Heart right ventricle (tissue), 16 donors: ENCODE results near the gene MEF2D. TPM values are rescaled to one million over a fixed set of nuclear protein-coding genes. Genes with fewer than 3 reads are reported as not detected.

Experiments
- ATAC-seq, 8 donors: fragments of 200-7000 bp; cut with Tn5 transposase; one replicate each; pipeline ENCODE4 v1.9.1; 2020; ENCODE audit warnings: mild to moderate bottlenecking in 8 of 8, moderate library complexity in 8 of 8, moderate number of reproducible peaks in 1 of 8
- DNase-seq, 2 donors: peaks; one replicate each; pipeline ENCODE4 v3.0.0-alpha.2; 2020
- H3K27ac ChIP-seq, 10 donors: fragments of 200-600 bp; sonication (generic) in 2 of 10; one replicate each; pipeline versions ENCODE4 v1.5.0 to v1.8.0; 2020 to 2022; ENCODE audit warnings: mild to moderate bottlenecking in 3 of 10
- H3K27me3 ChIP-seq, 7 donors: fragments of 200-600 bp; one replicate each; pipeline ENCODE4 v1.8.0; 2021 to 2022; ENCODE audit warnings: mild to moderate bottlenecking in 2 of 7
- H3K36me3 ChIP-seq, 9 donors: fragments of 200-600 bp; sonication (generic) in 1 of 9; one replicate each; pipeline versions ENCODE4 v1.5.0 to v1.8.0; 2020 to 2022; ENCODE audit warnings: mild to moderate bottlenecking in 2 of 9
- H3K4me1 ChIP-seq, 9 donors: fragments of 200-600 bp; sonication (generic) in 1 of 9; one replicate each; pipeline versions ENCODE4 v1.5.0 to v1.8.0; 2020 to 2022; ENCODE audit warnings: mild to moderate bottlenecking in 4 of 9
- H3K4me3 ChIP-seq, 10 donors: fragments of 200-600 bp; sonication (generic) in 2 of 10; one replicate each; pipeline versions ENCODE4 v1.5.0 to v1.8.0; 2020 to 2022; ENCODE audit warnings: mild to moderate bottlenecking in 7 of 10, moderate library complexity in 2 of 10
- H3K9me3 ChIP-seq, 11 donors: fragments of 200-600 bp in 10 of 11; sonication (generic) in 2 of 11; one replicate each; pipeline versions ENCODE4 v1.5.0 to v1.8.0; 2013 to 2022; ENCODE audit warnings: mild to moderate bottlenecking in 2 of 11, control low read depth in 1 of 11, moderate library complexity in 1 of 11
- WGBS, 2 donors: extraction: QIAGEN DNeasy Blood & Tissue Kit; methylation state at CpG; one replicate each; pipeline ENCODE4 v1.1.7; 2013; ENCODE audit warnings: inconsistent platforms in 1 of 2; 5-methylcytosine and 5-hydroxymethylcytosine counted together
- intact Hi-C, 10 donors: fragments of 100-400 bp; cut with DNase I; formaldehyde crosslinking; loops; one replicate each; pipeline versions ENCODE4 v1.11.1 to v1.14.2; 2022
- polyA plus RNA-seq, 2 donors: library from polyadenylated mRNA; stranded (reverse); fragments of 200-250 nt; gene quantifications; one replicate each; pipeline ENCODE4 v1.2.3, GENCODE V29; 2013
- total RNA-seq, 10 donors: library from RNA; stranded (reverse); fragmentation: NEBNext Ultra II Directional in 3 of 10; extraction: Animal tissue kit (Norgen Biotek cat#: 25700) in 3 of 10; gene quantifications; one replicate each; pipeline versions ENCODE4 v1.2.1 to v1.2.4, GENCODE V29; 2021 to 2023
- TF ChIP-seq, protein P1 (sequence below), 9 donors: fragments of 200-600 bp; sonication (generic) in 2 of 9; IDR thresholded peaks; one replicate each; pipeline versions ENCODE4 v1.5.0 to v1.8.0; 2021 to 2022; ENCODE audit warnings: antibody characterized with exemption in 9 of 9, mild to moderate bottlenecking in 5 of 9, moderate library complexity in 1 of 9
- donor health status: Arrhythmogenic right ventricular cardiomyopathy.
- donor health status: ischemic (EF 13 %, LVEDD 7.1; RV severe dilation, severe dysfunction).
- donor health status: healthy with polysubstance abuse.
- donor health status: DM: no; HTN: yes; CAD: no.
- donor health status: DM: no; HTN: no; CAD: no.
- donor health status: ischemic (EF 25% LVEDD 6.9; RV normal size, moderate dysfunction).
- donor health status: ischemic (EF 25% LVEDD 5.7; RV mildly dilated, moderate dysfunction).
- donor health status: healthy.
- donor health status: DM: yes; HTN: yes; CAD: no.
- donor health status: Ischemic cardiomyopathy.
- donor health status: ischemic (EF 35%, LVEDD 5.7; RV mildly dilated, moderate dysfunction).
- donor health status: nonischemic (EF 11% LVEDD 7.7; RV severe dilation, severe dysfunction).
- donor health status: DM: yes; HTN: yes; CAD: no.
- donor health status: PGD.
- donor health status: ischemic (EF 29% LVEDD 5.4; RV normal size, mild dysfunction).
- donor health status: nonischemic (EF 23%, LVEDD 6.1; RV moderate dilation, normal function).

The MEF2D gene
- total and polyA plus RNA-seq, 12 donors: 31.6 to 127 (median 94.9) TPM

DNA sequence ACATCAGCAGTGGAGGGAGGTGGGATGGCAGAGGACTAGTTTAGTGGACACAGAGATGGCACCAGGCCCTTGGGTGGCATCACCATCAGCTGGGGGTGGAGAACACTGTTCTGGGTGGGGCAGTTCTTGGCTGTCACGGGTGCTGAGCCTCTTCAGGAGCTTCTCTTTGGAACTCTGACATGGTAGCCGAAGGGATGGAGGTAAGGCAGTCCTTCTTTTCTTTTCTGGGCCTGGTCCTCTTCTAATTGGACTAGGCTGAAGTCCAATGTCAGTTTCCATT, 8.3 kb upstream of the MEF2D start:
- ATAC-seq (peak in 2 of 8 donors; percentile 0 to 3), DNase-seq (no peak)
- intact Hi-C loops: loop anchor here in 2 of 10 donors (5.0 to 10.0 kb wide), 2 partner anchors 83 to 236 kb away; partner anchors contain the start of genes MRPL24 (in 1 of the 2) and NAXE (in 1 of the 2)
- Histone ChIP-seq H3K9me3 (no peaks in the 10 kb centered on the region), H3K27me3 (no peaks in the 10 kb centered on the region), H3K4me1 (peaks cover 18 to 75% (median 53%) of the 10 kb centered on the region in 9 donors), H3K27ac (peak overlapping the region; percentile 78 to 100 (median 100)), H3K36me3 (no peaks in the 10 kb centered on the region), H3K4me3 (peak overlapping the region in 3 of 10 donors; percentile 14 to 57 (median 55))
- WGBS, 2 donors: 57 to 58% methylated on average over 2 of the region's 2 CpGs
- TF ChIP-seq, protein P1, sequence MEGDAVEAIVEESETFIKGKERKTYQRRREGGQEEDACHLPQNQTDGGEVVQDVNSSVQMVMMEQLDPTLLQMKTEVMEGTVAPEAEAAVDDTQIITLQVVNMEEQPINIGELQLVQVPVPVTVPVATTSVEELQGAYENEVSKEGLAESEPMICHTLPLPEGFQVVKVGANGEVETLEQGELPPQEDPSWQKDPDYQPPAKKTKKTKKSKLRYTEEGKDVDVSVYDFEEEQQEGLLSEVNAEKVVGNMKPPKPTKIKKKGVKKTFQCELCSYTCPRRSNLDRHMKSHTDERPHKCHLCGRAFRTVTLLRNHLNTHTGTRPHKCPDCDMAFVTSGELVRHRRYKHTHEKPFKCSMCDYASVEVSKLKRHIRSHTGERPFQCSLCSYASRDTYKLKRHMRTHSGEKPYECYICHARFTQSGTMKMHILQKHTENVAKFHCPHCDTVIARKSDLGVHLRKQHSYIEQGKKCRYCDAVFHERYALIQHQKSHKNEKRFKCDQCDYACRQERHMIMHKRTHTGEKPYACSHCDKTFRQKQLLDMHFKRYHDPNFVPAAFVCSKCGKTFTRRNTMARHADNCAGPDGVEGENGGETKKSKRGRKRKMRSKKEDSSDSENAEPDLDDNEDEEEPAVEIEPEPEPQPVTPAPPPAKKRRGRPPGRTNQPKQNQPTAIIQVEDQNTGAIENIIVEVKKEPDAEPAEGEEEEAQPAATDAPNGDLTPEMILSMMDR (IDR thresholded peaks at IDR 0.05): no peak

DNA sequence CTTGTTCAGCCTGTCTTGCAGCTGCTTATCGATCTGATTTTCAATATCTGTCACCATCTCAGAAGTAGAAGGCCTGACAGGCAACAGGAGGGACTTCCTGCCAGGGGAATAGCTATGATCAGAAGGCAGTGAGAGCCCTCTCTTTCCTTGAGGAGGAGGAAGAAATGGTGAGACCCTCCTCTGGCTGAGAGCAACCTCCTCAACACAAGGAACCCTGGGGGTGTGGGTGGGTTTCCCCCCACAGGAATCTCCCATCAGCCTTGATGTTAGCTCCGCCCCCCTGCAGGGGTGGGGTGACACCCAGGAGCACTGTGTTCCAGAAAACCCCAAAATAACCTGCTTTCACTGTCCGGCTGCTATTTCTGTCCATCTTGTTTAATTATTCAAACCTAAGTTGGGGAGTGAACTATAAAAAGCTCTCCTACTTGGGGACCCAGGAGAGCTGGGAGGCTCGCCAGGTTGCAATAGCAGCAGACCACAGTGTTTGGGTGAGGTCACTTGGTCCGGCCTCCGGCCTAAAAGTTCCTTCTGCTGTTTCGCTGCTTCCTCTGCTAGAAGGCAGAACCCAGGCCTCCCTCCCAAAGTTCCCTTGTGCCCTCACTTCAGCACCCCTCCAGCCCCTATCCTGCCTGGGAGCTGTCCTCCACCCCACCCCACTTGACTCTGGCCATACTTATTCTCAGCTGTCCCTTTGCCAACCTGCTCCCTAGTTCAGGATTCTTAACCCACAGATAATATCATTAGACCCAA, 7.8 kb upstream of the MEF2D start:
- H3K9me3 ChIP-seq: no peaks in the 10 kb centered on the region
- WGBS, 2 donors: 27 to 28% methylated on average over 7 of the region's 7 CpGs
- ATAC-seq: peak; percentile 12 to 75 (median 44)
- TF ChIP-seq, protein P1 (IDR thresholded peaks at IDR 0.05): no peak
- peak overlapping the region; percentile 38 to 57 (median 49) for H3K4me3 ChIP-seq
- peak overlapping the region; percentile 78 to 100 (median 100) for H3K27ac ChIP-seq
- peaks cover 18 to 80% (median 58%) of the 10 kb centered on the region in 9 donors for H3K4me1 ChIP-seq
- H3K27me3 ChIP-seq: no peaks in the 10 kb centered on the region
- peak; percentile 76 to 77 for DNase-seq
- intact Hi-C loops: loop anchor here in 2 of 10 donors (5.0 to 10.0 kb wide), 2 partner anchors 84 to 236 kb away; partner anchors contain the start of genes MRPL24 (in 1 of the 2) and NAXE (in 1 of the 2)
- H3K36me3 ChIP-seq: no peaks in the 10 kb centered on the region

DNA sequence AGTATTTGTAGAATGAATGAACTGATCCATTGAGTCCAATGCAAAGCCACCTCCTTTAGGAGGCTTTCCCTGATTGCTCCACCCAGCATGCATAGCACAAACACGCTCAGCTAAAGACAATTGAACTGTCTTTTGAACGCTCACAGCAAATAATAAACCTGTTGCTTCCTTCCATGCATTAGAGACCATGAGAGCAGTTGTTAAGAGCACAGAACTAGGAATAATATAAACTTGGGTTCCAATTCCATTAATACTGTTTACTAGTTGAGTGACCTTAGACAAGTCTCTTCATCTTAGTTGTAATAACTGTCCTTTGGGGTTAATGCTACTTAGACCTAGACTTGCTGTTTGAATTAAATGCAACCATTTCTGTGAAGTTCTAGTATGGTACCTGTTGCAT, 5.9 kb upstream of the MEF2D start:
- Histone ChIP-seq H3K4me1 (peaks cover 27 to 98% (median 77%) of the 10 kb centered on the region in 9 donors), H3K9me3 (no peaks in the 10 kb centered on the region), H3K36me3 (no peaks in the 10 kb centered on the region), H3K27ac (peak overlapping the region in 7 of 10 donors; percentile 98 to 100 (median 100)), H3K27me3 (no peaks in the 10 kb centered on the region), H3K4me3 (peak overlapping the region in 3 of 10 donors; percentile 45 to 57 (median 46))
- DNase-seq: no peak
- TF ChIP-seq, protein P1 (IDR thresholded peaks at IDR 0.05): no peak
- ATAC-seq: no peak
- 96 to 99% methylated on average over 2 of the region's 2 CpGs for WGBS, 2 donors
- intact Hi-C loops: loop anchor here in 2 of 10 donors (5.0 to 10.0 kb wide), 2 partner anchors 86 to 238 kb away; partner anchors contain the start of genes MRPL24 (in 1 of the 2) and NAXE (in 1 of the 2)

DNA sequence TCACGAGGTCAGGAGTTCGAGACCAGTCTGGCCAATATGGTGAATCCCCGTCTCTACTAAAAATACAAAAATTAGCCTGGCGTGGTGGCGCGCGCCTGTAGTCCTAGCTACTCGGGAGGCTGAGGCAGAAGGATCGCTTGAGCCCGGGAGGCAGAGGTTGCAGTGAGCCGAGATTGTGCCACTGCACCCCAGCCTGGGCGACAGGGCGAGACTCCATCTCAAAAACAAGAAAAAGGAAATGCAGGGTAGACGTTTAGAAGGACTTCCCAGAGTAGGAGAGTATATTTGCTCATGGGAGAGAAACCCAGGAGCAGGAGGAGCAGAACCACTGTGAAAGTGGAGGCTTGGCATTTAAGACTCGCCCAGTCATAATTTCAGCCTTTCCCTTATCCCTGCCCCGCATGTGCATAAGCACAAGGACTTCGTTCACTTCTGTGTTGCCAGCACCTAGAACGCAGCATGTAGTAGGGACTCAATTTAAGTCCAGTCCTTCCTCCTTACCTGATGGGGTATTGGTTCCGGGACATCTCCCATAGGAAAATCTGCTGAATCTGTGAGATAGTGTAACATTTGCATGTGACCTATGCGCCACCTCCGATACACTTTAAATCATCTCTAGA, 5.2 kb upstream of the MEF2D start:
- H3K27me3 ChIP-seq: no peaks in the 10 kb centered on the region
- no peak for DNase-seq
- intact Hi-C loops: loop anchor here in 2 of 10 donors (5.0 to 10.0 kb wide), 2 partner anchors 87 to 239 kb away; partner anchors contain the start of genes MRPL24 (in 1 of the 2) and NAXE (in 1 of the 2)
- no peaks in the 10 kb centered on the region for H3K36me3 ChIP-seq
- peak overlapping the region; percentile 97 to 100 (median 100) for H3K27ac ChIP-seq
- TF ChIP-seq, protein P1 (IDR thresholded peaks at IDR 0.05): no peak
- H3K9me3 ChIP-seq: no peaks in the 10 kb centered on the region
- WGBS, 2 donors: 73 to 76% methylated on average over 21 of the region's 21 CpGs
- peak overlapping the region in 9 of 10 donors; percentile 14 to 46 (median 41) for H3K4me3 ChIP-seq
- peaks cover 27 to 93% (median 74%) of the 10 kb centered on the region in 9 donors for H3K4me1 ChIP-seq
- no peak for ATAC-seq
